Activated CD4-positive, CD25-positive, alpha-beta regulatory T cell (primary cell): ENCODE results near the gene PSPN.

Experiments
- DNase-seq, 4 experiments: peaks; one replicate each; lab custom pipeline; 2025; lab: John Stamatoyannopoulos, UW

PSPN gene

GRCh38 chr19:6325614-6326013 is 50.1 kb downstream of the PSPN start:
- DNase-seq: no peak
